H9 (cell line): Measurements from ENCODE around the gene KRT77. TPM values are rescaled to one million over a fixed set of nuclear protein-coding genes. Genes with fewer than 3 reads are reported as not detected.

Source experiments
- DNase-seq: peaks from one replicate; pipeline ENCODE4 v3.0.0-alpha.2; 2017
- H2AFZ ChIP-seq: one replicate; pipeline ENCODE4 v1.6.1; 2013; ENCODE audit warnings: mild to moderate bottlenecking, low read length, control low read depth, moderate library complexity
- H2AK5ac ChIP-seq: 2 replicates; pipeline ENCODE4 v1.6.1; 2013; ENCODE audit warnings: low read length, control low read depth, mixed read lengths; ENCODE audit not compliant: insufficient read length
- H2BK120ac ChIP-seq: one replicate; pipeline ENCODE4 v1.6.1; 2013; ENCODE audit warnings: low read depth, mild to moderate bottlenecking, low read length, control low read depth, inconsistent platforms; ENCODE audit not compliant: poor library complexity, severe bottlenecking
- H2BK12ac ChIP-seq: 2 replicates; pipeline ENCODE4 v1.6.1; 2013; ENCODE audit warnings: low read length, control low read depth, mixed read lengths, low read depth; ENCODE audit not compliant: insufficient read length
- H2BK15ac ChIP-seq: 2 replicates; pipeline ENCODE4 v1.6.1; 2013; ENCODE audit warnings: low read depth, low read length, control low read depth
- H2BK20ac ChIP-seq: one replicate; pipeline ENCODE4 v1.6.1; 2013; ENCODE audit warnings: low read depth, mild to moderate bottlenecking, low read length, control low read depth, inconsistent platforms; ENCODE audit not compliant: poor library complexity, severe bottlenecking
- H2BK5ac ChIP-seq: 2 replicates; pipeline ENCODE4 v1.6.1; 2013; ENCODE audit warnings: low read length, control low read depth, mixed read lengths; ENCODE audit not compliant: insufficient read length
- H3K14ac ChIP-seq: 2 replicates; pipeline ENCODE4 v1.6.1; 2013; ENCODE audit warnings: low read length, control low read depth; ENCODE audit not compliant: insufficient read depth
- H3K18ac ChIP-seq: 2 replicates; pipeline ENCODE4 v1.6.1; 2013; ENCODE audit warnings: low read depth, mild to moderate bottlenecking, mixed read lengths, low read length, control low read depth; ENCODE audit not compliant: insufficient read length
- H3K23ac ChIP-seq: 2 replicates; pipeline ENCODE4 v1.6.1; 2013; ENCODE audit warnings: low read length, control low read depth, mixed read lengths, low read depth; ENCODE audit not compliant: insufficient read length
- H3K23me2 ChIP-seq: 2 replicates; pipeline ENCODE4 v1.6.1; 2013; ENCODE audit warnings: low read depth, mild to moderate bottlenecking, mixed read lengths, low read length, control low read depth; ENCODE audit not compliant: insufficient read length, poor library complexity, severe bottlenecking
- H3K27ac ChIP-seq: 2 replicates; pipeline ENCODE4 v1.5.1; 2013; ENCODE audit warnings: low read length, control low read depth, mixed read lengths, low read depth; ENCODE audit not compliant: insufficient read length
- H3K27me3 ChIP-seq: 2 replicates; pipeline ENCODE4 v1.6.1; 2013; ENCODE audit warnings: low read length, control low read depth, inconsistent platforms; ENCODE audit not compliant: insufficient read depth
- H3K4ac ChIP-seq: 2 replicates; pipeline ENCODE4 v1.6.1; 2013; ENCODE audit warnings: low read depth, mild to moderate bottlenecking, control low read depth, inconsistent platforms, low read length, moderate library complexity
- H3K4me1 ChIP-seq: 2 replicates; pipeline ENCODE4 v1.6.1; 2013; ENCODE audit warnings: low read length, control low read depth, inconsistent platforms; ENCODE audit not compliant: insufficient read depth
- H3K4me2 ChIP-seq: 2 replicates; pipeline ENCODE4 v1.6.1; 2013; ENCODE audit warnings: low read length, control low read depth, mixed read lengths; ENCODE audit not compliant: insufficient read length, insufficient read depth
- H3K56ac ChIP-seq: 2 replicates; pipeline ENCODE4 v1.6.1; 2013; ENCODE audit warnings: low read depth, mild to moderate bottlenecking, mixed read lengths, low read length, control low read depth; ENCODE audit not compliant: insufficient read length
- H3K79me1 ChIP-seq: 2 replicates; pipeline ENCODE4 v1.6.1; 2013; ENCODE audit warnings: low read depth, mild to moderate bottlenecking, moderate library complexity, low read length, control low read depth, inconsistent platforms; ENCODE audit not compliant: insufficient read depth, poor library complexity, severe bottlenecking
- H3K79me2 ChIP-seq: 2 replicates; pipeline ENCODE4 v1.6.1; 2013; ENCODE audit warnings: low read length, control low read depth, inconsistent platforms; ENCODE audit not compliant: insufficient read depth
- H3K9ac ChIP-seq: 2 replicates; pipeline ENCODE4 v1.6.1; 2013; ENCODE audit warnings: low read length, control low read depth, mixed read lengths; ENCODE audit not compliant: insufficient read length; ENCODE audit errors: extremely low read depth
- H3K9me3 ChIP-seq: one replicate; pipeline ENCODE4 v1.6.1; 2013; ENCODE audit warnings: low read depth, low read length, inconsistent platforms; ENCODE audit not compliant: control insufficient read depth
- H3T11ph ChIP-seq: one replicate; pipeline ENCODE4 v1.6.1; 2013; ENCODE audit warnings: mild to moderate bottlenecking, low read length, control low read depth, inconsistent platforms
- H4K20me1 ChIP-seq: one replicate; pipeline ENCODE4 v1.6.1; 2013; ENCODE audit not compliant: control insufficient read depth, insufficient read length, insufficient read depth
- H4K5ac ChIP-seq: 2 replicates; pipeline ENCODE4 v1.6.1; 2013; ENCODE audit warnings: low read depth, mild to moderate bottlenecking, mixed read lengths, low read length, control low read depth; ENCODE audit not compliant: insufficient read length
- H4K8ac ChIP-seq: replicated peaks from 2 replicates; pipeline ENCODE4 v1.6.1; 2013; ENCODE audit warnings: low read length, control low read depth, mixed read lengths, low read depth; ENCODE audit not compliant: insufficient read length
- H4K91ac ChIP-seq: 2 replicates; pipeline ENCODE4 v1.6.1; 2013; ENCODE audit warnings: low read depth, mild to moderate bottlenecking, moderate library complexity, mixed read lengths, low read length, control low read depth; ENCODE audit not compliant: insufficient read length
- H3K27ac Mint-ChIP-seq, 3 experiments: 2 replicates in 2 of 3; 3 replicates in 1 of 3; pipeline ENCODE4 v1.8.0; 2020 to 2021; ENCODE audit warnings: mixed read lengths in 3 of 3, mild to moderate bottlenecking in 1 of 3, moderate library complexity in 1 of 3
- H3K27me3 Mint-ChIP-seq: 2 replicates; pipeline ENCODE4 v1.8.0; 2021; ENCODE audit warnings: low read depth, mild to moderate bottlenecking, moderate library complexity, mixed read lengths
- H3K36me3 Mint-ChIP-seq, 3 experiments: 2 replicates in 2 of 3; 3 replicates in 1 of 3; pipeline ENCODE4 v1.8.0; 2020 to 2021; ENCODE audit warnings: low read depth in 3 of 3, mixed read lengths in 3 of 3; ENCODE audit not compliant: insufficient read depth in 1 of 3
- H3K4me1 Mint-ChIP-seq, 2 experiments: 2 replicates each; pipeline ENCODE4 v1.8.0; 2020; ENCODE audit warnings: mixed read lengths in 2 of 2
- H3K4me3 Mint-ChIP-seq, 2 experiments: 2 replicates in 1 of 2; 3 replicates in 1 of 2; pipeline ENCODE4 v1.8.0; 2020 to 2021; ENCODE audit warnings: mild to moderate bottlenecking in 2 of 2, mixed read lengths in 2 of 2, moderate library complexity in 1 of 2
- H3K9me3 Mint-ChIP-seq, 2 experiments: 2 replicates in 1 of 2; 3 replicates in 1 of 2; pipeline ENCODE4 v1.8.0; 2020; ENCODE audit warnings: mild to moderate bottlenecking in 2 of 2, mixed read lengths in 2 of 2, moderate library complexity in 1 of 2
- CTCF ChIP-seq: fragments of 200-600 bp; sonication (generic); conservative IDR thresholded peaks from 3 replicates; pipeline ENCODE4 v1.8.0; 2021; ENCODE audit warnings: antibody characterized with exemption, mild to moderate bottlenecking
- WGBS: extraction: QIAGEN DNeasy Blood & Tissue Kit; methylation state at CpG from one replicate; pipeline ENCODE4 v1.1.7; 2013; ENCODE audit warnings: missing lambda C conversion rate, low lambda C conversion rate, mixed read lengths; ENCODE audit not compliant: insufficient read length; ENCODE audit errors: extremely low coverage; 5-methylcytosine and 5-hydroxymethylcytosine counted together
- total RNA-seq: library from RNA; stranded (reverse); gene quantifications from 2 replicates; pipeline ENCODE4 v1.2.1, GENCODE V29; 2021

KRT77 gene
- total RNA-seq, 1 experiment from 2014 or later, result not detected

- H3K27me3 Mint-ChIP-seq, result peaks cover 30% of the 10 kb centered on the region
- H3K56ac ChIP-seq, result no peak overlapping the region
Observed at GRCh38 chr12:52702338-52702737, 986 bp downstream of the KRT77 start.

More at GRCh38 chr12:52702338-52702737, 986 bp downstream of the KRT77 start:
- no peaks in the 10 kb centered on the region for H3K79me2 ChIP-seq
- no peak overlapping the region for H2AK5ac ChIP-seq
- 100% methylated on average over 1 of the region's 2 CpGs for WGBS
- Mint-ChIP-seq H3K4me1 (peaks cover 8 to 14% of the 10 kb centered on the region in 2 experiments), H3K4me3 (no peak overlapping the region), H3K36me3 (no peaks in the 10 kb centered on the region; a peak in 1 of 7 replicates), H3K27ac (no peak overlapping the region), H3K9me3 (no peaks in the 10 kb centered on the region)
- no peak overlapping the region for H4K91ac ChIP-seq
- no peaks in the 10 kb centered on the region for H3K27me3 ChIP-seq
- H4K8ac ChIP-seq, result no peak overlapping the region
- no peaks in the 10 kb centered on the region for H3K4me1 ChIP-seq
- no peak overlapping the region for H2BK20ac ChIP-seq
- no peaks in the 10 kb centered on the region for H3K9me3 ChIP-seq
- no peak overlapping the region for H3K4me2 ChIP-seq
- H3K14ac ChIP-seq, result no peak overlapping the region
- no peaks in the 10 kb centered on the region for H3K79me1 ChIP-seq
- no peak overlapping the region for H3K18ac ChIP-seq
- H2BK5ac ChIP-seq, result no peak overlapping the region
- no peak overlapping the region for H3T11ph ChIP-seq
- no peaks in the 10 kb centered on the region for H4K20me1 ChIP-seq
- H3K4ac ChIP-seq, result no peak overlapping the region
- no peak overlapping the region for H3K23ac ChIP-seq
- no peak for DNase-seq
- H2BK120ac ChIP-seq, result no peak overlapping the region
- no peak overlapping the region for H2BK12ac ChIP-seq
- H4K5ac ChIP-seq, result no peak overlapping the region
- H2AFZ ChIP-seq, result no peak overlapping the region
- H3K27ac ChIP-seq, result no peak overlapping the region
- H2BK15ac ChIP-seq, result no peak overlapping the region
- TF ChIP-seq CTCF, result no peak
- H3K9ac ChIP-seq, result no peak overlapping the region
- no peaks in the 10 kb centered on the region for H3K23me2 ChIP-seq
